Endothelial cell of umbilical vein (primary cell): ENCODE data around the gene SERPIND1. TPM values are rescaled to one million over a fixed set of nuclear protein-coding genes. Genes with fewer than 3 reads are reported as not detected.

Experiments
- BruUV-seq: library from RNA; stranded (reverse); fragments of 400-500 nt; replicated peaks from 2 replicates; lab custom pipeline; 2021; lab: Mats Ljungman, UMichigan
- CTCF ChIA-PET: fragments of 300-600, 350-600 bp; sonication (Branson Sonifier 250); formaldehyde crosslinking; loops from one replicate; lab custom pipeline; 2021; ENCODE audit warnings: antibody characterized with exemption, inconsistent platforms; lab: Charles Lee
- POLR2A ChIA-PET: fragments of 300-600, 350-600 bp; sonication (Branson Sonifier 250); formaldehyde crosslinking; loops from one replicate; lab custom pipeline; 2021; ENCODE audit warnings: antibody characterized with exemption, inconsistent platforms; lab: Charles Lee
- DNase-seq: peaks from one replicate; pipeline ENCODE4 v3.0.0-alpha.2; 2011; ENCODE audit warnings: low read depth, low spot score
- FAIRE-seq: peaks from 2 replicates; lab custom pipeline; 2011; peaks lifted over from hg19 to GRCh38; lab: Jason Lieb, UNC
- H2AFZ ChIP-seq: 2 replicates; pipeline ENCODE4 v1.6.0; 2012; ENCODE audit warnings: low read depth, low read length, control low read depth, inconsistent platforms
- H3K27ac ChIP-seq: 2 replicates; pipeline ENCODE4 v1.5.1; 2011; ENCODE audit warnings: low read depth, mild to moderate bottlenecking, control low read depth, low read length, moderate library complexity; ENCODE audit not compliant: insufficient read depth
- H3K27me3 ChIP-seq, 2 experiments: 2 replicates each; pipeline versions ENCODE4 v1.6.0 to v1.6.1; 2011; ENCODE audit warnings: low read length in 2 of 2, mixed read lengths in 1 of 2; ENCODE audit not compliant: control insufficient read depth in 2 of 2, insufficient read depth in 2 of 2
- H3K36me3 ChIP-seq, 2 experiments: 2 replicates in 1 of 2; 3 replicates in 1 of 2; pipeline ENCODE4 v1.5.1; 2011; ENCODE audit warnings: low read length in 2 of 2, mild to moderate bottlenecking in 1 of 2, moderate library complexity in 1 of 2; ENCODE audit not compliant: control insufficient read depth in 2 of 2, insufficient read depth in 2 of 2; ENCODE audit errors: extremely low read depth in 1 of 2
- H3K4me1 ChIP-seq: 3 replicates; pipeline ENCODE4 v1.5.1; 2011; ENCODE audit warnings: mild to moderate bottlenecking, low read length; ENCODE audit not compliant: control insufficient read depth, insufficient read depth; ENCODE audit errors: extremely low read depth
- H3K4me2 ChIP-seq: 2 replicates; pipeline ENCODE4 v1.6.1; 2011; ENCODE audit warnings: low read length, control low read depth, mixed read lengths; ENCODE audit not compliant: insufficient read depth
- H3K4me3 ChIP-seq, 3 experiments: fragments of 200-600 bp in 1 of 3; sonication (generic), shearing (Covaris generic) in 1 of 3; replicated peaks in 1 of 3; 2 replicates each; pipeline ENCODE4 v1.5.1; 2011 to 2016; ENCODE audit warnings: control low read depth in 3 of 3, low read length in 3 of 3, mild to moderate bottlenecking in 2 of 3, inconsistent platforms in 1 of 3, low read depth in 1 of 3, moderate library complexity in 1 of 3; ENCODE audit not compliant: insufficient read depth in 1 of 3
- H3K79me2 ChIP-seq: 2 replicates; pipeline ENCODE4 v1.6.0; 2012; ENCODE audit warnings: low read length, inconsistent platforms; ENCODE audit not compliant: control insufficient read depth, insufficient read depth
- H3K9ac ChIP-seq: replicated peaks from 2 replicates; pipeline ENCODE3; 2011; ENCODE audit warnings: low read length, control low read depth; ENCODE audit not compliant: insufficient read depth; ENCODE audit errors: extremely low read depth
- H3K9me1 ChIP-seq: replicated peaks from 3 replicates; pipeline ENCODE4 v1.6.0; 2011; ENCODE audit warnings: mild to moderate bottlenecking, low read length; ENCODE audit not compliant: control insufficient read depth, insufficient read depth; ENCODE audit errors: extremely low read depth
- H3K9me3 ChIP-seq: replicated peaks from 2 replicates; pipeline ENCODE4 v1.5.1; 2012; ENCODE audit warnings: low read length, inconsistent platforms; ENCODE audit not compliant: control insufficient read depth, insufficient read depth
- H4K20me1 ChIP-seq: replicated peaks from 2 replicates; pipeline ENCODE3; 2011; ENCODE audit warnings: mild to moderate bottlenecking, low read length; ENCODE audit not compliant: control insufficient read depth, insufficient read depth; ENCODE audit errors: extremely low read depth
- EZH2 ChIP-seq: IDR thresholded peaks from 2 replicates; pipeline ENCODE4 v1.6.1; 2012; ENCODE audit warnings: borderline replicate concordance, low read depth, mild to moderate bottlenecking, moderate library complexity, low read length, inconsistent platforms; ENCODE audit not compliant: severe bottlenecking
- FOS ChIP-seq: IDR thresholded peaks from 2 replicates; pipeline ENCODE4 v1.6.1; 2011; ENCODE audit warnings: mild to moderate bottlenecking, low read length, moderate library complexity, borderline replicate concordance; ENCODE audit not compliant: insufficient read depth
- GATA2 ChIP-seq: IDR thresholded peaks from 2 replicates; pipeline ENCODE4 v1.7.0; 2011; ENCODE audit warnings: low read depth, mild to moderate bottlenecking, moderate library complexity, mixed read lengths, low read length; ENCODE audit not compliant: insufficient read length, insufficient read depth
- JUN ChIP-seq: IDR thresholded peaks from 2 replicates; pipeline ENCODE4 v1.6.1; 2011; ENCODE audit warnings: borderline replicate concordance, low read depth; ENCODE audit not compliant: insufficient read length, insufficient read depth
- MYC ChIP-seq: IDR thresholded peaks from one replicate; pipeline ENCODE4 v1.6.1; 2011; ENCODE audit warnings: mild to moderate bottlenecking, low read depth, low read length
- POLR2A ChIP-seq: IDR thresholded peaks from 2 replicates; pipeline ENCODE4 v1.6.1; 2012; ENCODE audit warnings: low read depth, mild to moderate bottlenecking, control low read depth, low read length
- POLR2AphosphoS5 ChIP-seq: IDR thresholded peaks from 2 replicates; pipeline ENCODE4 v1.6.1; 2012; ENCODE audit warnings: low read depth, mild to moderate bottlenecking, control low read depth, low read length, moderate library complexity; ENCODE audit not compliant: insufficient read depth
- dilution Hi-C: fragments of 300-500 bp; cut with MboI; formaldehyde crosslinking; loops from one replicate; pipeline ENCODE4 v1.15.0; 2019; ENCODE audit warnings: low sequenced_read_pairs; ENCODE audit not compliant: extremely low pct_ligation_motif_present
- intact Hi-C: fragments of 100-400 bp; cut with micrococcal nuclease; formaldehyde crosslinking; loops from one replicate; pipeline ENCODE4 v1.10.0; 2022
- polyA plus RNA-seq, 4 experiments: library from polyadenylated mRNA; depleted of rRNA in 3 of 4; stranded (reverse) in 3 of 4; unstranded in 1 of 4; fragments of >200 nt; gene quantifications; 2 replicates each; pipeline versions ENCODE4 v1.2.1 to v1.2.3, GENCODE V29; 2011 to 2012; ENCODE audit warnings: missing spikeins in 1 of 4
- total RNA-seq: library from RNA; stranded (reverse); gene quantifications from 2 replicates; pipeline ENCODE4 v1.2.3, GENCODE V29; 2021
- TF ChIP-seq, protein P1 (sequence below), 2 donors: IDR thresholded peaks; 1 replicate in 1 of 2; 2 replicates in 1 of 2; pipeline ENCODE4 v1.5.1; 2011; ENCODE audit warnings: low read length in 2 of 2, mild to moderate bottlenecking in 2 of 2, moderate library complexity in 2 of 2, control low read depth in 1 of 2, inconsistent platforms in 1 of 2, low read depth in 1 of 2; ENCODE audit not compliant: insufficient read depth in 1 of 2; ENCODE audit errors: extremely low read depth in 1 of 2
- TF ChIP-seq, protein P2 (sequence below): IDR thresholded peaks from 2 replicates; pipeline ENCODE4 v1.6.1; 2011; ENCODE audit not compliant: insufficient read depth, insufficient read length

The SERPIND1 gene
- total and polyA plus RNA-seq, 2 donors (not counting 3 experiments of a cell fraction or from before 2014, with no cell fraction given) = 0.94 to 1.8 TPM

DNA sequence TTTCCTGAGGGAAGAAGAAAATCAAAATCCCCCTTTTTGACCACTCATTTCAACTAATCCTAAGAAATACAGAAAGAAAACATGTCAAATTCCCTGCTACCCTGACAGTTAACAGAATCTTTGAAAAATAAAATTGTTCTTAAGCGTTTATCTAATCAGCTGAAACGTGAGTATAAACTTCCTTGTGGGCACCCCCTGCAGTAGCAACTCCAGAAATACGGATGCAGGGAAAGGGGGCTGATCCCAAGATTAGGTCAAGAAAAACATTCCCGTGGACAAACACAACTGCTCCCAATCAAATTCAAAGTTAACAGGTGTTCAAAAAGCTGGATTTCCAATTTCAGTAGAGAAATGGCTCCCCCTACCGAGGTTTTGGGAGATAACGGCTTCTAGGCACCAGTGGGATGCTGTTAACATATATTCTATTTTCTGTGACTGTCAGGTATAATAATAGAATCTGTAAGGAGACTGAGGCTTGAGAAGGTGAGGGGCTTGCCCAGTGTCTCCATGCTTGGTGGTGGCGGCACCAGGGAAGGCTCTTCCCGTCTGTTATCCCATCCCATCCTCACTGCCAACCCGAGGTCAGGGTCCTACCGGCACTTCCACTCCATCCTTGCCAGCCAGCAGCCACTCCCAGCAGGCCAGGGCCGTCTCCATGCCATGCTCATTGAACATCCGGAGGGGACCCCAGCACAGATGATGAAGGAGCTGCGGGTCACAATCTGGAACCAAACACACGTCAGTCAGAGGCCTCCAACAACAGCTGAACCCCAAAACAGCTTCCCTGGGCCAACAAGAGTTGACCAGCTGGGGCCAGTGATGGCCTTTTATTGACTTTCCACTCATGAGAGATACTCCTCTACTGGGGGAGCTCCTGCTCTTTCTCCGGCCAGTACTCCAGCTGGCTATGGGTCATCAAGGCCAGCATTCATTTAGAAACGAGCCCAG lies 32.0 kb upstream of the SERPIND1 start:
- H3K4me3 ChIP-seq = no peak overlapping the region
- H3K79me2 ChIP-seq = no peaks in the 10 kb centered on the region
- intact Hi-C loops = loop anchor here (1.0 kb wide), 1 partner anchor 136 kb away; no protein-coding TSS in a partner anchor
- H3K9me1 ChIP-seq = no peaks in the 10 kb centered on the region
- no peaks in the 10 kb centered on the region for H3K27me3 ChIP-seq
- no peak overlapping the region for H2AFZ ChIP-seq
- ChIA-PET POLR2A (no interaction called here), CTCF (interaction anchor here (0.7 to 3.5 kb wide), 18 partner anchors 10 to 324 kb away, joined by 3 to 26 read pairs (median 4); no protein-coding TSS in a partner anchor)
- H3K9me3 ChIP-seq = no peaks in the 10 kb centered on the region
- peak; percentile 34 for DNase-seq
- dilution Hi-C loops = no loop called here
- H4K20me1 ChIP-seq = no peaks in the 10 kb centered on the region
- no TSS peak for BruUV-seq
- no peak overlapping the region for H3K4me2 ChIP-seq
- no peak for TF ChIP-seq FOS
- TF ChIP-seq, protein P1, sequence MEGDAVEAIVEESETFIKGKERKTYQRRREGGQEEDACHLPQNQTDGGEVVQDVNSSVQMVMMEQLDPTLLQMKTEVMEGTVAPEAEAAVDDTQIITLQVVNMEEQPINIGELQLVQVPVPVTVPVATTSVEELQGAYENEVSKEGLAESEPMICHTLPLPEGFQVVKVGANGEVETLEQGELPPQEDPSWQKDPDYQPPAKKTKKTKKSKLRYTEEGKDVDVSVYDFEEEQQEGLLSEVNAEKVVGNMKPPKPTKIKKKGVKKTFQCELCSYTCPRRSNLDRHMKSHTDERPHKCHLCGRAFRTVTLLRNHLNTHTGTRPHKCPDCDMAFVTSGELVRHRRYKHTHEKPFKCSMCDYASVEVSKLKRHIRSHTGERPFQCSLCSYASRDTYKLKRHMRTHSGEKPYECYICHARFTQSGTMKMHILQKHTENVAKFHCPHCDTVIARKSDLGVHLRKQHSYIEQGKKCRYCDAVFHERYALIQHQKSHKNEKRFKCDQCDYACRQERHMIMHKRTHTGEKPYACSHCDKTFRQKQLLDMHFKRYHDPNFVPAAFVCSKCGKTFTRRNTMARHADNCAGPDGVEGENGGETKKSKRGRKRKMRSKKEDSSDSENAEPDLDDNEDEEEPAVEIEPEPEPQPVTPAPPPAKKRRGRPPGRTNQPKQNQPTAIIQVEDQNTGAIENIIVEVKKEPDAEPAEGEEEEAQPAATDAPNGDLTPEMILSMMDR (IDR thresholded peaks at IDR 0.05; ENCODE audit: extremely low read depth in 1 of 2, insufficient read depth in 1 of 2, low read depth in 1 of 2, low read length in 2 of 2) = peak; percentile 63 to 67
- H3K27ac ChIP-seq = no peak overlapping the region
- peaks cover 3% of the 10 kb centered on the region for H3K4me1 ChIP-seq
- no peak overlapping the region for H3K9ac ChIP-seq
- FAIRE-seq = peak; percentile 81
- H3K36me3 ChIP-seq = peaks cover 4 to 6% of the 10 kb centered on the region in 2 experiments

DNA sequence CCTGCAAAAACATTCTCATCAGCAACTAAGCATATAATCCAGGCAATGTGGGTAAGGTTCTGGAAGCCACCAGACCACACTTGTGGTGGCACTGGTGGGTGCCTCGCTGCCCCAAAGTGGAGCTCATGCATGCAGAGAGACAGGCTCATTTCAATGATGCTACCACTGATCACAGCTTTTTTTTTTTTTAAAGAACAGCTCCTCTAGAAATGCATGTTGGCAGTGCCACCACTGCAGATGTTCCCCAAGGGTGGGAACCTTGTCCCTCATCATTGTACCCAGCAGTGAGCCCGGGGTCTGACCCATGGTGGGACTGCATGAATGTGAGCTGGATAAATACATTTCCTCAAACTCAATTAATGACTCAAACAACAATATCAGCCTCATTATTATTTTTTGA lies 31.1 kb upstream of the SERPIND1 start:
- no peak for FAIRE-seq
- dilution Hi-C loops = no loop called here
- Histone ChIP-seq H3K4me2 (no peak overlapping the region), H4K20me1 (no peaks in the 10 kb centered on the region), H3K36me3 (peaks cover 4 to 6% of the 10 kb centered on the region in 2 experiments), H2AFZ (no peak overlapping the region), H3K9me1 (no peaks in the 10 kb centered on the region), H3K9me3 (no peaks in the 10 kb centered on the region), H3K4me1 (peaks cover 3% of the 10 kb centered on the region), H3K27me3 (no peaks in the 10 kb centered on the region), H3K27ac (no peak overlapping the region), H3K4me3 (no peak overlapping the region), H3K9ac (no peak overlapping the region), H3K79me2 (no peaks in the 10 kb centered on the region)
- DNase-seq = no peak
- intact Hi-C loops = loop anchor here (1.0 kb wide), 1 partner anchor 136 kb away; no protein-coding TSS in a partner anchor
- ChIA-PET CTCF (interaction anchor here (0.8 to 3.5 kb wide), 11 partner anchors 9 to 324 kb away, joined by 3 to 26 read pairs (median 7); no protein-coding TSS in a partner anchor), POLR2A (no interaction called here)
- BruUV-seq = no TSS peak
- TF ChIP-seq MYC = no peak
- no peak for TF ChIP-seq EZH2
- TF ChIP-seq, protein P2, sequence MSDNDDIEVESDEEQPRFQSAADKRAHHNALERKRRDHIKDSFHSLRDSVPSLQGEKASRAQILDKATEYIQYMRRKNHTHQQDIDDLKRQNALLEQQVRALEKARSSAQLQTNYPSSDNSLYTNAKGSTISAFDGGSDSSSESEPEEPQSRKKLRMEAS = no peak
- no peak for TF ChIP-seq JUN
- no peak for TF ChIP-seq POLR2A
- TF ChIP-seq GATA2 = no peak
- TF ChIP-seq, protein P1 (IDR thresholded peaks at IDR 0.05; ENCODE audit: extremely low read depth in 1 of 2, insufficient read depth in 1 of 2, low read depth in 1 of 2, low read length in 2 of 2) = no peak
- no peak for TF ChIP-seq POLR2AphosphoS5
- no peak for TF ChIP-seq FOS
